HepG2 (cell line): ENCODE results near the gene SNX4.

ENCODE experiments used
- CTCF ChIP-seq: sonication (generic); formaldehyde crosslinking; IDR thresholded peaks from 2 replicates; pipeline ENCODE4 v1.5.0; 2020; ENCODE audit warnings: mild to moderate bottlenecking, missing genetic modification reagents, moderate library complexity
- KDM1A ChIP-seq: IDR thresholded peaks from 2 replicates; pipeline ENCODE4 v1.6.1; 2016; ENCODE audit warnings: missing compliant biosample characterization
- PPARG ChIP-seq: conservative IDR thresholded peaks from 2 replicates; pipeline ENCODE4 v1.6.1; 2016; ENCODE audit warnings: missing biosample characterization, missing genetic modification reagents

DNA sequence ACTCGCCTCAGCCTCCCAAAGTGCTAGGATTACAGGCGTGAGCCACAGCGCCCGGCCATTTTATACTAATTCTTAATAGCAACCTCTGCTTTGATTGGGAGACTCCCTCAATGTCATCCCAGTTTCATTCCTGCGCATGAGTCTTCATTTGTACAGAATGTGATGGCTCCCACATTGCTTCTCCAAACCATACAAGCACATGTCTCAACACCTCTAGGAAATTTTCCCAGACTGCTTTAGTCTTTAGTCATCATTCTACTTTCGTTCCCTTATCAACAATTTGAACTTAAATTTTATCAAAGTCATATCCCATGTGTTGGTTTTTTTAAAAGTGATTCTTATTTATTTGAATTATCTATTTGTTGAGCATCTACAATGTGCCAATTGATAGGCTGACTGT lies 58.1 kb downstream of the SNX4 start:
- TF ChIP-seq KDM1A (CRISPR knock-in tag) = no peak
- TF ChIP-seq CTCF = no peak
- no peak for TF ChIP-seq PPARG (CRISPR knock-in tag)
